K562 (cell line): ENCODE measurements around the gene LIPI. TPM values are rescaled to one million over a fixed set of nuclear protein-coding genes. Genes with fewer than 3 reads are reported as not detected.
A peak's percentile ranks its signal among the peaks of the same experiment; 100 is the strongest.

Source experiments
- ATAC-seq: fragments of 200-7000 bp; cut with Tn5 transposase; 3 replicates; pipeline ENCODE4 v1.9.1; 2020; ENCODE audit warnings: moderate library complexity
- BruUV-seq: library from RNA; stranded (reverse); fragments of 400-500 nt; replicated peaks from 2 replicates; lab custom pipeline; 2021; lab: Mats Ljungman, UMichigan
- CTCF ChIA-PET: fragments of 300-600 bp; formaldehyde crosslinking; extraction: SDS; loops from one replicate; lab custom pipeline; 2021; ENCODE audit warnings: low intra/inter-chr PET ratio; lab: Yijun Ruan, JAX
- POLR2A ChIA-PET: fragments of 300-600, 350-650 bp; sonication (Branson Sonifier 250); formaldehyde crosslinking; extraction: SDS; loops from one replicate; lab custom pipeline; 2021; ENCODE audit warnings: antibody characterized with exemption, inconsistent platforms; lab: Yijun Ruan, JAX
- DNase-seq, 4 experiments: peaks; one replicate each; pipeline versions ENCODE4 v3.0.0 to v3.0.0-alpha.2; 2011 to 2018; ENCODE audit warnings: low spot score in 3 of 4, mixed read lengths in 3 of 4; ENCODE audit errors: extremely low read depth in 1 of 4
- FAIRE-seq: peaks from 2 replicates; lab custom pipeline; 2011; peaks lifted over from hg19 to GRCh38; lab: Jason Lieb, UNC
- H2AFZ ChIP-seq: 2 replicates; pipeline ENCODE4 v1.6.0; 2011; ENCODE audit warnings: low read depth, low read length, control low read depth, inconsistent platforms
- H3K27ac ChIP-seq: fragments of 200-600 bp; 3 replicates; pipeline ENCODE4 v1.8.0; 2011; ENCODE audit warnings: low read depth, mild to moderate bottlenecking, control low read depth, inconsistent platforms, low read length, moderate library complexity, mixed read lengths; ENCODE audit errors: extremely low read depth
- H3K27me3 ChIP-seq, 2 experiments: fragments of 300-600 bp in 1 of 2; 2 replicates in 1 of 2; 3 replicates in 1 of 2; pipeline versions ENCODE4 v1.6.0 to v1.8.0; 2011; ENCODE audit warnings: inconsistent platforms in 2 of 2, low read length in 2 of 2, mild to moderate bottlenecking in 1 of 2, mixed read lengths in 1 of 2, moderate library complexity in 1 of 2; ENCODE audit not compliant: control insufficient read depth in 2 of 2, insufficient read depth in 2 of 2
- H3K36me3 ChIP-seq: fragments of 300-600 bp; 3 replicates; pipeline ENCODE4 v1.8.0; 2011; ENCODE audit warnings: mild to moderate bottlenecking, low read length, inconsistent platforms; ENCODE audit not compliant: control insufficient read depth, insufficient read depth
- H3K4me1 ChIP-seq, 2 experiments: fragments of 200-600 bp in 1 of 2; replicated peaks in 1 of 2; 2 replicates in 1 of 2; 3 replicates in 1 of 2; pipeline versions ENCODE4 v1.5.1 to v1.8.0; 2011; ENCODE audit warnings: inconsistent platforms in 2 of 2, low read length in 2 of 2, mild to moderate bottlenecking in 1 of 2, mixed read lengths in 1 of 2, moderate library complexity in 1 of 2; ENCODE audit not compliant: control insufficient read depth in 2 of 2, insufficient read depth in 2 of 2
- H3K4me2 ChIP-seq: 2 replicates; pipeline ENCODE4 v1.6.1; 2011; ENCODE audit warnings: low read length, control low read depth, inconsistent platforms, mixed read lengths; ENCODE audit not compliant: insufficient read depth
- H3K4me3 ChIP-seq: fragments of 200-600 bp; sonication (generic), shearing (Covaris generic); 2 replicates; pipeline ENCODE4 v1.5.1; 2016; ENCODE audit warnings: control low read depth, inconsistent platforms
- H3K79me2 ChIP-seq: fragments of 200-600 bp; 3 replicates; pipeline ENCODE4 v1.8.0; 2011; ENCODE audit warnings: low read length, inconsistent platforms; ENCODE audit not compliant: control insufficient read depth, insufficient read depth
- H3K9ac ChIP-seq, 2 experiments: 2 replicates each; pipeline versions ENCODE4 v1.6.0 to v1.6.1; 2011; ENCODE audit warnings: low read depth in 2 of 2, low read length in 2 of 2, control low read depth in 1 of 2, inconsistent platforms in 1 of 2, mild to moderate bottlenecking in 1 of 2, mixed read lengths in 1 of 2; ENCODE audit not compliant: insufficient read depth in 1 of 2
- H3K9me1 ChIP-seq: one replicate; pipeline ENCODE4 v1.6.0; 2011; ENCODE audit warnings: inconsistent platforms, mild to moderate bottlenecking, low read length, moderate library complexity; ENCODE audit not compliant: control insufficient read depth, insufficient read depth
- H3K9me3 ChIP-seq: replicated peaks from 2 replicates; pipeline ENCODE4 v1.5.1; 2011; ENCODE audit warnings: low read depth, low read length, inconsistent platforms; ENCODE audit not compliant: control insufficient read depth, insufficient read depth
- H4K20me1 ChIP-seq: replicated peaks from 2 replicates; pipeline ENCODE4 v1.6.1; 2011; ENCODE audit warnings: low read length, inconsistent platforms, mixed read lengths; ENCODE audit not compliant: control insufficient read depth, insufficient read depth
- ARID2 ChIP-seq: fragments of 450-650 bp; IDR thresholded peaks from 2 replicates; pipeline ENCODE4 v1.6.1; 2017; ENCODE audit warnings: antibody characterized with exemption, mild to moderate bottlenecking
- BHLHE40 ChIP-seq: IDR thresholded peaks from 2 replicates; pipeline ENCODE4 v1.6.1; 2011; ENCODE audit warnings: low read length, improper control_type of control experiment
- DNMT1 ChIP-seq: fragments of 450-650 bp; IDR thresholded peaks from 2 replicates; pipeline ENCODE4 v1.6.1; 2016; ENCODE audit warnings: antibody characterized with exemption, mild to moderate bottlenecking
- JUN ChIP-seq, 2 experiments: sonication (generic) in 1 of 2; formaldehyde crosslinking in 1 of 2; IDR thresholded peaks; 2 replicates each; pipeline versions ENCODE4 v1.6.1 to v1.8.0; 2012 to 2022; ENCODE audit warnings: borderline replicate concordance in 2 of 2, mild to moderate bottlenecking in 2 of 2, improper control_type of control experiment in 1 of 2, low read depth in 1 of 2, low read length in 1 of 2, missing genetic modification reagents in 1 of 2
- KLF10 ChIP-seq: fragments of 250-450 bp; sonication (Bioruptor Pico); IDR thresholded peaks from 2 replicates; pipeline ENCODE4 v1.6.1; 2021; ENCODE audit warnings: matching md5 sums
- PCBP2 ChIP-seq: fragments of 200-400 bp; formaldehyde crosslinking; IDR thresholded peaks from 2 replicates; pipeline ENCODE4 v1.6.1; 2018; ENCODE audit warnings: low read length, low read depth, mild to moderate bottlenecking, moderate library complexity; ENCODE audit not compliant: poor library complexity, severe bottlenecking
- PHTF2 ChIP-seq: fragments of 250-450 bp; sonication (Bioruptor Pico); IDR thresholded peaks from 2 replicates; pipeline ENCODE4 v1.5.0; 2021; ENCODE audit warnings: mild to moderate bottlenecking
- PURB ChIP-seq: sonication (generic); formaldehyde crosslinking; IDR thresholded peaks from 2 replicates; pipeline ENCODE4 v1.9.0; 2021; ENCODE audit warnings: low read depth, mild to moderate bottlenecking, missing genetic modification reagents
- RCOR1 ChIP-seq, 2 experiments: IDR thresholded peaks; 2 replicates each; pipeline ENCODE4 v1.6.1; 2012; ENCODE audit warnings: low read depth in 2 of 2, low read length in 2 of 2, borderline replicate concordance in 1 of 2, improper control_type of control experiment in 1 of 2
- TBP ChIP-seq: optimal IDR thresholded peaks from 2 replicates; pipeline ENCODE3; 2011; ENCODE audit warnings: low read depth, low read length, improper control_type of control experiment
- WHSC1 ChIP-seq: IDR thresholded peaks from one replicate; pipeline ENCODE4 v1.6.1; 2012; ENCODE audit warnings: low read length, control low read depth, inconsistent platforms
- ZBTB33 ChIP-seq: sonication (generic); formaldehyde crosslinking; IDR thresholded peaks from 2 replicates; pipeline ENCODE4 v1.8.1; 2023; ENCODE audit warnings: mild to moderate bottlenecking, missing genetic modification reagents
- ZMIZ1 ChIP-seq, 2 experiments: fragments of 150-350 bp in 1 of 2; IDR thresholded peaks; 2 replicates each; pipeline ENCODE4 v1.6.1; 2012 to 2016; ENCODE audit warnings: low read depth in 2 of 2, low read length in 2 of 2, mild to moderate bottlenecking in 1 of 2, moderate library complexity in 1 of 2
- ZNF224 ChIP-seq: sonication (generic); formaldehyde crosslinking; IDR thresholded peaks from 2 replicates; pipeline ENCODE4 v1.8.0; 2022; ENCODE audit warnings: mild to moderate bottlenecking, missing genetic modification reagents
- ZNF253 ChIP-seq: fragments of 250-450 bp; sonication (Bioruptor Pico); conservative IDR thresholded peaks from 2 replicates; pipeline ENCODE4 v1.6.1; 2021; ENCODE audit warnings: mild to moderate bottlenecking
- ZNF398 ChIP-seq: fragments of 250-450 bp; sonication (Bioruptor Pico); IDR thresholded peaks from 2 replicates; pipeline ENCODE4 v1.8.0; 2021; ENCODE audit warnings: moderate library complexity, mild to moderate bottlenecking, inconsistent platforms
- ZNF561 ChIP-seq: fragments of 450-650 bp; formaldehyde crosslinking; conservative IDR thresholded peaks from 2 replicates; pipeline ENCODE4 v1.4.0; 2020; ENCODE audit warnings: mild to moderate bottlenecking, moderate library complexity
- WGBS: fragments of 100-300 bp; shearing (Covaris generic); methylation state at CpG from one replicate; pipeline ENCODE4 v1.1.6; 2016; ENCODE audit warnings: low coverage, mixed read lengths; ENCODE audit not compliant: insufficient coverage; ENCODE audit errors: missing lambda C conversion rate; 5-methylcytosine and 5-hydroxymethylcytosine counted together
- in situ Hi-C: fragments of 300-500 bp; cut with MboI; formaldehyde crosslinking; loops from 4 replicates; pipeline ENCODE4 v1.15.0; 2018; ENCODE audit warnings: inconsistent platforms, mixed read lengths
- intact Hi-C: fragments of 100-400 bp; cut with micrococcal nuclease; formaldehyde crosslinking; loops from 2 replicates; pipeline ENCODE4 v1.14.2; 2022
- polyA plus RNA-seq, 8 experiments: library from polyadenylated mRNA; depleted of rRNA in 4 of 8; stranded (reverse) in 5 of 8; unstranded in 3 of 8; fragments of >200 nt; fragmentation: Nextera tagmentation in 2 of 8; fragmentation: Illumina TruSeq in 1 of 8; extraction: Ambion mirVana in 2 of 8; extraction: Trizol in 1 of 8; gene quantifications; 2 replicates each; pipeline versions ENCODE4 v1.2.1 to v1.2.3, GENCODE V29; 2011 to 2014; ENCODE audit warnings: inconsistent platforms in 1 of 8, missing spikeins in 1 of 8
- total RNA-seq, 7 experiments: library from RNA; depleted of rRNA in 6 of 7; stranded (reverse); fragments of >200 nt in 6 of 7; fragmentation: Illumina TruSeq in 2 of 7; extraction: Trizol in 2 of 7; gene quantifications; 2 replicates each; pipeline versions ENCODE4 v1.2.1 to v1.2.3, GENCODE V29; 2011 to 2021; ENCODE audit warnings: low replicate concordance in 1 of 7

LIPI gene
- total and polyA plus RNA-seq, 9 of the 15 experiments (the other 6 are each of a cell fraction or from before 2014, with no cell fraction given) = not detected

- intact Hi-C loops (no loop called here), in situ Hi-C loops (no loop called here)
- H3K9me1 ChIP-seq = no peaks in the 10 kb centered on the region
- H3K27me3 ChIP-seq = no peaks in the 10 kb centered on the region
- H2AFZ ChIP-seq = no peak overlapping the region
- no peaks in the 10 kb centered on the region for H3K79me2 ChIP-seq
- H4K20me1 ChIP-seq = no peaks in the 10 kb centered on the region
- no peaks in the 10 kb centered on the region for H3K4me1 ChIP-seq
- FAIRE-seq (peak; percentile 32), ATAC-seq (no peak), DNase-seq (no peak)
- no peak overlapping the region for H3K27ac ChIP-seq
- BruUV-seq = no TSS peak
- CTCF ChIA-PET = no interaction called here
- 0 out of 3 replicates have a peak, but pooled peaks cover 2% of the 10 kb centered on the region for H3K36me3 ChIP-seq
- POLR2A ChIA-PET = no interaction called here
- H3K4me3 ChIP-seq = no peak overlapping the region
- no peak overlapping the region for H3K9ac ChIP-seq
- H3K4me2 ChIP-seq = no peak overlapping the region
- H3K9me3 ChIP-seq = no peaks in the 10 kb centered on the region
- WGBS = 33% methylated on average over 6 of the region's 6 CpGs
- TF ChIP-seq PHTF2 (CRISPR knock-in tag) (no peak), PURB (no peak), BHLHE40 (no peak), ZNF561 (CRISPR knock-in tag) (no peak), PCBP2 (no peak), RCOR1 (IDR thresholded peaks at IDR 0.05; ENCODE audit: borderline replicate concordance in 1 of 2, low read depth in 2 of 2, low read length in 2 of 2) (no peak), ZNF224 (no peak), ZNF253 (no peak), KLF10 (no peak), ARID2 (no peak), TBP (no peak), DNMT1 (no peak), JUN (IDR thresholded peaks at IDR 0.05; ENCODE audit: borderline replicate concordance, low read depth, low read length) (no peak), JUN (CRISPR knock-in tag; IDR thresholded peaks at IDR 0.05; ENCODE audit: borderline replicate concordance) (no peak), ZBTB33 (no peak), ZNF398 (CRISPR knock-in tag) (no peak), WHSC1 (no peak), ZMIZ1 (IDR thresholded peaks at IDR 0.05; ENCODE audit: low read depth in 2 of 2, low read length in 2 of 2) (no peak)
These were observed 114.2 kb downstream of the LIPI start for GRCh38 chr21:14096577-14096976.
